SK-N-MC (cell line): ENCODE measurements around the gene SLFN14.

ENCODE experiments used
- EZH2 ChIP-seq: fragments of 200-600 bp; sonication (generic); IDR thresholded peaks from one replicate; pipeline ENCODE4 v1.6.1; 2017; ENCODE audit warnings: antibody characterized with exemption
- POLR2AphosphoS5 ChIP-seq: IDR thresholded peaks from 2 replicates; pipeline ENCODE4 v1.6.1; 2012; ENCODE audit warnings: mild to moderate bottlenecking, low read depth, low read length, borderline replicate concordance

GRCh38 chr17:35553310-35553709 lies 7.3 kb downstream of the SLFN14 start:
- no peak for TF ChIP-seq POLR2AphosphoS5
- no peak for TF ChIP-seq EZH2
